Midbrain (tissue), 1 donor: Measurements from ENCODE around the gene SPOCD1.
"Not testable (repeated sequence)": the region's sequence is repeated elsewhere in the genome, so short reads cannot be mapped to it uniquely, and the experiment has no call there.

Source experiments
- DNase-seq: peaks from one replicate; lab custom pipeline; 2025; lab: John Stamatoyannopoulos, UW

Gene SPOCD1

GRCh38 chr1:31828926-31829690, 13.3 kb upstream of the SPOCD1 start:
- DNase-seq: no peak

DNA sequence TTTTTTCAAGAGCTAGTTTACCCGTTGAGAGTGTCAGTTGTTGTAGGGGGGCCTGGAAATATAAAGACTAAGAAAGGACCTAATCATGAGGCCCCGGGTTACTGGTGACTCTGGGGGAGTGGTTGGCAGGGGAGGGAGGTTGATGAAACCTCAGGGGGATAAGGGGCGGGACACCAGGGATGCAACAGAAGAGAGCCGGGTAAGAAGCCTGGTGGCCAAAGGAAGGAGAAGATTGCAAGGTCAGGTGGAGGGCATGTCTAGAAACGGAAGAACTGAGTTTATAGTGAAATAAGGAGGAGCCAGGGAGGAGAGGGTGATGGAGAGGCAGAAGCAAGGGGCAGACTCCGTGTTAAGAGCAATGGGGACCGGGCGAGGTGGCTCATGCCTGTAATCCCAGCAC, 12.5 kb upstream of the SPOCD1 start:
- DNase-seq: no peak

- DNase-seq: no peak
Measured at GRCh38 chr1:31823780-31824179, 8.0 kb upstream of the SPOCD1 start.

GRCh38 chr1:31822766-31823165, 6.9 kb upstream of the SPOCD1 start:
- peak; percentile 75 for DNase-seq

- not testable (repeated sequence) for DNase-seq
Measured at GRCh38 chr1:31820196-31820595, 4.4 kb upstream of the SPOCD1 start.

DNA sequence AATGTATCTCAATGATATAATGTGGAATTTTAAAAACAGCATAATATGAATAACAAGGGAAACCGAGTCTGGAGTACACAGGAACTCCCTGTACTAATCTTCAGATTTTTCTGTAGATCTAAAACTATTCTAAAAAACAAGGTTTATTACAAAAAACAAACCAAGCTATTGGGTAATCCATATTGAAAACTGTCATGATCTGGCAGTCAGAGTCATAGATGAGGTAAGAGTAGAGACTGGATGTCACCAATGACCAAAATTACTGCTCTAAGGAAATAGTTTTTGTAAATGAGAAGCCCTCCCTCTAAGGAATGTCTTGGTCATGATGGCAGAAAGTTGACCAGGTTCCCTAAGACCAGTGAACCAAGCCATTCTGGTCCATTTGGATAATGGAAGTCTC, 2.4 kb upstream of the SPOCD1 start:
- DNase-seq: no peak

GRCh38 chr1:31816947-31817346, 1.1 kb upstream of the SPOCD1 start:
- DNase-seq: not testable (repeated sequence)

DNA sequence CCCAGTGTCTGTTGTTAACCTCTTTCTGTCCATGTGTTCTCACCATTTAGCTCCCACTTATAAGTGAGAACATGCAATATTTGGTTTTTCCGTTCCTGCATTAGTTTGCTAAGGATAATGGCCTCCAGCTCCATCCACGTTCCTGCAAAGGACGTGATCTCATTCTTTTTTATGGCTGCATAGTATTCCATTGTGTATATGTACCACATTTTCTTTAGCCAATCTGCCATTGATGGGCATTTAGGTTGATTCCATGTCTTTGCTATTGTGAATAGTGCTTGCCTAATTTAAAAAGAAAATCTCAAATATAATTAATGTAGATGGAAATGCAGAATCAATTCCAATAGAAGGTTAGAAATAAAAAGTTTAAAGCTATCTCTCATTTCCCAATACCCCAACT, 679 bp upstream of the SPOCD1 start:
- DNase-seq: not testable (repeated sequence)

DNA sequence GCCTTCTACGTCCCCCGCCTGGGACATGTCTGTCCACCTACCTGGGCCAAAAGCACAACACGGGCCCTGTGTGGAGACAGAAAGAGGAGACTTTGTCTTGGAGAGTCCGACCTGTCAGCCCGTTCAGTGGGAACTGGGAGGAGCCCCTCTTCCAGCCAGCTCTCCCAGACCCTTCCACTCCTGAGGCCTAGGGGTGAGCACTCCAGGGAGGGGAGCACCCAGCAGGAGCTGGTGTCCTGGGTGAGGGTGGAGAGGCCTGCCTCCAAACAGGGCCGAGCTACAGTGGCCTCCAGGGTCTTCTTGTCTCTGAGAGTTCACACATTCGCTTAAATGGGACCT, 546 bp downstream of the SPOCD1 start:
- no peak for DNase-seq

DNA sequence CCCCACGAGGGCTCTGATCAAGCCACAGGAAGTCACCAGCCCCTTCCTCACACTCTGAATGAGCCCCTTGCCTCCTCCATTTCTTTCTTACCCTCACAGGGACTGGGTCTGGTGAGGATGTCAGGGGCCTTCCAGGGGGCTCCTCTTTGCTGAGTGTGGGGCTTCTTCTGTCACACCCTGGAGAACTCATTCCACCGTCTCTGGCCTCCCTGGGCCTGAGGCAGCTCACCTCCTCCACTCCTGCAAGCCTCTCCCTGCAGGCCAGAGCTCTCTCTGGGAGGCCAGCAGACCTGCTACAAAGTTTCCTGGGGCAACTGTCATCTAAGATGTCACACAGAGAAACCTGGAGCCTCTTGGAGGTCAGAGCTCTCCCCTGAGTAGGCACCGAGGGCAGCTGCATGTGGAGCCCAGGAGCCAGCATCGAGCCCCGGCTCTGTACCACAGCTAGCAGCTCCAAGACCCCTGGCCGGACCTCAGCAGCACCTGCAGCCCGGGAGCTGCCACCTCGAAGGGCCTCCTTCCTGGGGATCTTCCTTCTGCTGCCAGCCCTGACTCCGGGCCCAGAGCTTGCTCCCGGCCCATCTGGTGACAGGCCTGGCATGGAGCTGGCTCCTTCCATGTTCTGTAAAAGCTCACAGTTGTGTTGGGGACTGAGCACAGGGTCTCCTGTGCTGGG, 1.1 kb downstream of the SPOCD1 start:
- no peak for DNase-seq

GRCh38 chr1:31814041-31814511, 1.7 kb downstream of the SPOCD1 start:
- DNase-seq: no peak

GRCh38 chr1:31812158-31812829, 3.5 kb downstream of the SPOCD1 start:
- DNase-seq: no peak

DNA sequence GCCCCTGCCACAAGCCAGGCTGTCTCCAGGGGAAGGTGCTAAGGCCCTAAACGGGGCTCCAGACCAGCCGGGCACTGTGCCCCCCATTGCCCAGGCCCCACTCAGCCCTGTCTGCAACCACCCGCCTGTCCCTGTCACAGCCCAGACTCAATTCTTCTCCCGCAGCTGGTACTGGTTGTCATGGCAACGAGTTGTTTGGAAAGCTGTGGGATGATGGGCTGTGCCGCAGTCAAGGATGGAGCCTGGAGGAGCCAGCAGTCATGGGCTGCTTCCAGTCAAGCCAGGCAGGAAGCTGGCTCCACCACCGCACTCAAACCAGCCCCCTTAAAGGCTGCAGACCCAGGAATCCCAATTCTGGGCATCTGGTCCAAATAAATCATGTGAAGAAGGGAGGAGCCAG, 4.2 kb downstream of the SPOCD1 start:
- peak; percentile 91 for DNase-seq

- DNase-seq: no peak
Measured at GRCh38 chr1:31809698-31810097, 6.1 kb downstream of the SPOCD1 start.

DNA sequence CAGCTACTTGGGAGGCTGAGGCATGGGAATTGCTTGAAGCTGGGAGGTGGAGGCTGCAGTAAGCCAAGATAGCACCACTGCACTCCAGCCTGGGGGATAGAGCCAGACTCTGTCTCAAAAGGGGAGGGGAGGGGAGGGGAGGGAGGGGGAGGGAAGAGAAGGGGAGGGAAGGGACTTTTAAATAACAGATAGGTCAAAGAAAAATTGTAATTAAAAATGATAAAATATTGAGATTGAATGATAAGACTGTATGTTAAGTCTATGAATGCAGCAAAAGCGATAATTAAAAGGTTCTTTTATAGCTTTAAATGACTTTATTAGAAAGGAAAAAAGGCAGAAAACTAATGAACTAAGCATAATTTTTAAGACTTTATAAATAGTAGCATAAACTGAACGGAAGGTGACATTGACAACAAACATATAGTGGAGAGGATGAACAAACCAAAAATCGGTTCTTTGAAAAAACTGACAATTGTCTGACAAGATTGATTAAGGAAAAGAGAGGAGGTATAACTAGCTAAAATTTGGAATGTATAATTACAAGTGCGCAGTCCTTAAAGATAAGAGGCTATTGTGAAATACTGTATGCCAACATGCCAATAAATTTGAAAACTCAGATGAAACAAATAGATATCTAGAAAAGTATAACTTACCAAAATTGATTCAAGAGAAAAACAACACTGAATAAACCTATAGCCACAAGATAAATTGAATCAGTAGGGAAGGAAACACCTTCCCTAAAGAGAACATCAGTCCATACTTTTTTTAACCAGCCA, 8.4 kb downstream of the SPOCD1 start:
- DNase-seq: no peak

DNA sequence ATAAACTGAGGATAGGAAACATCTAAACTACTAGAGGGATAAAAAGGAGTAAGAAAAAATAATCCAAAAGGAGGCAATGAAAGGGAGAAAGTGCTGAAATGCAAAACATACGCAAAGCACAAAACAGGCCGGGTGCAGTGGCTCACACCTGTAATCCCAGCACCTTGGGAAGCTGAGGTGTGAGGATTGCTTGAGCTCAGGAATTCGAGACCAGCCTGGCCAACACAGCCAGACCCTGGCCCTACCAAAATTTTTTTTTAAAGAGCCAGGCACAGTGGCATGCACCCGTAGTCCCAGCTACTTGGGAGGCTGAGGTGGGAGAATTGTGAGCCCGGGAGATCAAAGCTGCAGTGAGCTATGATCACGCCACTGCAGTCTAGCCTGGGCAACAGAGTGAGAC, 10.5 kb downstream of the SPOCD1 start:
- no peak for DNase-seq

GRCh38 chr1:31804098-31804497, 11.7 kb downstream of the SPOCD1 start:
- DNase-seq: no peak

DNA sequence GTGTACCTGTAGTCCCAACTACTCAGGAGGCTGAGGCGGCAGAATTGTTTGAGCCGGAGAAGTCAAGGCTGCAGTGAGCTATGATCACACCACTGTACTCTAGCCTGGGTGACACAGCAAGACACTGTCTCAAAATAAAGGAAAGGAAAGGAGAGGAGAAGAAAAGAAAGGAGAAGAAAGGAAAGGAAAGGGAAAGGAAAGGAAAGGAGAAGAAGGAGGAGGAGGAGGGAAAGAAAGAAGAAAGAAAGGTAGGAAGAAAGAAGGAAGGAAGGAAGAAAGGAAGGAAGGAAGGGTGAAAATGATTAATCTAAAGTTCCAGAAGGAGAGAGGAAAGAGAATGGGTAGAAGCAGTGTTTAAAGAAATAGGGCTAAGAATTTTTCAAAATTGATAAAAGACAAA, 12.2 kb downstream of the SPOCD1 start:
- no peak for DNase-seq

DNA sequence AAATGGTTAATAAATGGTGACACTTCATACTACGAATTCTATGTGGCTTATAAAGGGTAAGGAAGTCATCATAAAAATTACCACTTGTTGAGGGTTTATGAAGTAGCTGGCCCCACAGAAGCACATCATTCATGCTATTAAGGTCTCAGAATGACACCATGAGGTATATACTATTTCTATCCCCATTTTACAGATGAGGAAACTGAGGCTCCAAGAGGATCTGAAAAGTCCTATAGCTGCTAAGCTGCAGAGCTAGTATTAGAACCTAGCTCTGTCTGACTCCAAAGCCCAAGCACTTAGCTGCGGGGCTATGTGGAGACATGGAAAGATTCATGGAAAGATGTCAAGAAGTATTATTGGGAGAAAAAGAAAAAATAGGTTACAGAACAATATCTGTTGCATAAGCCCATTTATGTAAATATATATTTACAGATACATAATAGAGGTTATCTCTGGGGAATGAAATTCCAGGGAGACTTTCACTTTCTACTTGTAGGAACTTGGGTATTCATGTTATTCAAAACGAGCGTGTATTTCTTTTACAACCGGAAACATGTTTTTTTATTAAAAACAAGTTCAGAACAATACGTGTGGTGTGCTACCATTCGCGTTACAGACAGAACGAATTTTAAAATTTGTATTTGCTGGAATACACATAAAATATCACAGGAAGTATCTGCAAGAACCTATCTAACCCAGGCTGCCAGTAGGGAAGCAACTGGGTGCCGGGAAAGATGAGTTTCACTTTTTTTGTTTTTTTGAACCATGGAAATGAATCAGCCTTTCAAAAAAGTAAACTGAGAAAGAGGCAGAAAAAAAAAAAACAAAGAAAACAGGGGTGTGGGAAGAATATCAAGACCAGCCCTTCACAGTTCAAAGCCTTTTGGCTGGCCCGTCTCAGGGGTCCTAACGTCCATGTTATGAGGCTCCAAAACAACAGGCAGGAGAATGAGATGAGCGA, 13.4 kb downstream of the SPOCD1 start:
- peak; percentile 49 for DNase-seq

GRCh38 chr1:31801458-31801857, 14.4 kb downstream of the SPOCD1 start:
- no peak for DNase-seq

GRCh38 chr1:31800674-31800967, 15.2 kb downstream of the SPOCD1 start:
- no peak for DNase-seq
